Sigmoid colon (tissue), 4 donors: Measurements from ENCODE around the gene TOX2.

Experiments used
- CTCF ChIP-seq, 4 experiments: fragments of 450-650 bp in 3 of 4; fragments of 200-600 bp in 1 of 4; IDR thresholded peaks; one replicate each; pipeline ENCODE4 v1.5.1; 2016 to 2019; ENCODE audit warnings: antibody characterized with exemption in 4 of 4, mild to moderate bottlenecking in 3 of 4, moderate library complexity in 2 of 4
- POLR2A ChIP-seq, 2 donors: fragments of 450-650 bp; IDR thresholded peaks; one replicate each; pipeline ENCODE4 v1.6.1; 2016; ENCODE audit warnings: antibody characterized with exemption in 2 of 2, mild to moderate bottlenecking in 2 of 2, moderate library complexity in 2 of 2
- POLR2AphosphoS5 ChIP-seq, 4 donors: sonication (generic); formaldehyde crosslinking; IDR thresholded peaks; one replicate each; pipeline ENCODE4 v1.6.1; 2017; ENCODE audit warnings: antibody characterized with exemption in 4 of 4

GRCh38 chr20:44070139-44070900 lies 155.7 kb downstream of the TOX2 start:
- TF ChIP-seq CTCF (IDR thresholded peaks at IDR 0.05) = no peak
- no peak for TF ChIP-seq POLR2A (IDR thresholded peaks at IDR 0.05)
- TF ChIP-seq POLR2AphosphoS5 (IDR thresholded peaks at IDR 0.05) = no peak
